Measurements from ENCODE around the gene GIT1.

Gene GIT1

GRCh38 chr17:29593591-29594518, 4.4 kb upstream of the GIT1 start:
- Histone ChIP-seq H3K27ac (peak overlapping the region; percentile 76), H3K36me3 (no peaks in the 10 kb centered on the region), H3K4me3 (ENCODE audit: low read depth, low read length) (peak overlapping the region; percentile 58), H3K9me3 (ENCODE audit: severe bottlenecking) (no peaks in the 10 kb centered on the region), H3K27me3 (ENCODE audit: insufficient read depth, low read depth, severe bottlenecking) (no peaks in the 10 kb centered on the region)
- peak; percentile 44 for DNase-seq
- TF ChIP-seq CTCF (IDR thresholded peaks at IDR 0.05; ENCODE audit: low read depth, low read length) = peak; percentile 55

- Histone ChIP-seq H3K27ac (peak within 1 kb of the TSS; percentile 94), H3K4me3 (ENCODE audit: low read depth, low read length) (peak within 1 kb of the TSS; percentile 67), H3K9me3 (ENCODE audit: severe bottlenecking) (no peaks in the 10 kb centered on the region), H3K36me3 (no peaks in the 10 kb centered on the region), H3K27me3 (ENCODE audit: insufficient read depth, low read depth, severe bottlenecking) (no peaks in the 10 kb centered on the region)
- no peak for TF ChIP-seq CTCF (IDR thresholded peaks at IDR 0.05; ENCODE audit: low read depth, low read length)
- DNase-seq = peak; percentile 82
Observed at GRCh38 chr17:29592850-29593551, 3.6 kb upstream of the GIT1 start, which contains the start of gene ANKRD13B. TSS of gene ANKRD13B (plus strand) at chr17:29593132. CDS start at chr17:29593622, 490 bp downstream.

- no peaks in the 10 kb centered on the region for H3K36me3 ChIP-seq
- peak overlapping the region; percentile 67 for H3K4me3 ChIP-seq (ENCODE audit: low read depth, low read length)
- no peaks in the 10 kb centered on the region for H3K27me3 ChIP-seq (ENCODE audit: insufficient read depth, low read depth, severe bottlenecking)
- H3K9me3 ChIP-seq (ENCODE audit: severe bottlenecking) = no peaks in the 10 kb centered on the region
- peak overlapping the region; percentile 94 for H3K27ac ChIP-seq
- peak; percentile 96 for DNase-seq
- peak; percentile 96 for TF ChIP-seq CTCF (IDR thresholded peaks at IDR 0.05; ENCODE audit: low read depth, low read length)
Observed at GRCh38 chr17:29591737-29592608, 2.5 kb upstream of the GIT1 start.

GRCh38 chr17:29591146-29591736, 1.8 kb upstream of the GIT1 start:
- no peaks in the 10 kb centered on the region for H3K27me3 ChIP-seq (ENCODE audit: insufficient read depth, low read depth, severe bottlenecking)
- no peaks in the 10 kb centered on the region for H3K9me3 ChIP-seq (ENCODE audit: severe bottlenecking)
- DNase-seq = peak; percentile 75
- H3K36me3 ChIP-seq = no peaks in the 10 kb centered on the region
- no peak for TF ChIP-seq CTCF (IDR thresholded peaks at IDR 0.05; ENCODE audit: low read depth, low read length)
- peak overlapping the region; percentile 67 for H3K4me3 ChIP-seq (ENCODE audit: low read depth, low read length)
- H3K27ac ChIP-seq = peak overlapping the region; percentile 94

Measured in WERI-Rb-1 (cell line).